GM19467 (cell line): ENCODE data around the gene GUCY1A1.
"Not testable (repeated sequence)": the region's sequence is repeated elsewhere in the genome, so short reads cannot be mapped to it uniquely, and the experiment has no call there.

Experiments used
- ATAC-seq: cut with Tn5 transposase; IDR thresholded peaks from one replicate; pipeline ENCODE4 v1.9.1; 2021; ENCODE audit warnings: mild to moderate bottlenecking, moderate library complexity; ENCODE audit not compliant: unreplicated experiment

The GUCY1A1 gene

GRCh38 chr4:155666344-155667221 lies at the start of gene GUCY1A1:
GUCY1A1 (plus strand) TSS chr4:155666848; CDS start chr4:155696868, 30,020 bp downstream.
- peak; percentile 37 for ATAC-seq

GRCh38 chr4:155617296-155617695 lies 49.4 kb upstream of the GUCY1A1 start:
- no peak for ATAC-seq

GRCh38 chr4:155618183-155618838 lies 48.3 kb upstream of the GUCY1A1 start:
- no peak for ATAC-seq

GRCh38 chr4:155620637-155621036 lies 46.0 kb upstream of the GUCY1A1 start:
- ATAC-seq: no peak

- peak; percentile 97 for ATAC-seq
Observed at GRCh38 chr4:155624478-155624877, 42.2 kb upstream of the GUCY1A1 start.

- no peak for ATAC-seq
Observed at GRCh38 chr4:155626561-155626960, 40.1 kb upstream of the GUCY1A1 start.

- ATAC-seq: no peak
Observed at GRCh38 chr4:155629183-155629825, 37.3 kb upstream of the GUCY1A1 start.

GRCh38 chr4:155629956-155630355 lies 36.7 kb upstream of the GUCY1A1 start:
- no peak for ATAC-seq

GRCh38 chr4:155632310-155632840 lies 34.3 kb upstream of the GUCY1A1 start:
- ATAC-seq: no peak

GRCh38 chr4:155638195-155638965 lies 28.3 kb upstream of the GUCY1A1 start:
- no peak for ATAC-seq

GRCh38 chr4:155639704-155640523 lies 26.7 kb upstream of the GUCY1A1 start:
- peak; percentile 84 for ATAC-seq

GRCh38 chr4:155640751-155641150 lies 25.9 kb upstream of the GUCY1A1 start:
- ATAC-seq: no peak

GRCh38 chr4:155643087-155643486 lies 23.6 kb upstream of the GUCY1A1 start:
- ATAC-seq: no peak

GRCh38 chr4:155646001-155646400 lies 20.6 kb upstream of the GUCY1A1 start:
- no peak for ATAC-seq

- ATAC-seq: not testable (repeated sequence)
Observed at GRCh38 chr4:155650785-155651184, 15.9 kb upstream of the GUCY1A1 start.

- ATAC-seq: no peak
Observed at GRCh38 chr4:155653052-155653451, 13.6 kb upstream of the GUCY1A1 start.

GRCh38 chr4:155656025-155656424 lies 10.6 kb upstream of the GUCY1A1 start:
- no peak for ATAC-seq

GRCh38 chr4:155657169-155657568 lies 9.5 kb upstream of the GUCY1A1 start:
- ATAC-seq: no peak

- no peak for ATAC-seq
Observed at GRCh38 chr4:155657985-155658680, 8.5 kb upstream of the GUCY1A1 start.
